CD4-positive, alpha-beta memory T cell (primary cell): ENCODE measurements around the gene THAP11. TPM values are rescaled to one million over a fixed set of nuclear protein-coding genes. Genes with fewer than 3 reads are reported as not detected.

Experiments used
- CTCF ChIA-PET: fragments of 350-600 bp; sonication (Branson Sonifier 250); formaldehyde crosslinking; loops from one replicate; lab custom pipeline; 2021; ENCODE audit warnings: inconsistent platforms; ENCODE audit not compliant: partially characterized antibody; lab: Charles Lee
- POLR2A ChIA-PET: fragments of 350-600 bp; sonication (Branson Sonifier 250); formaldehyde crosslinking; loops from one replicate; lab custom pipeline; 2021; ENCODE audit not compliant: partially characterized antibody; lab: Charles Lee
- DNase-seq, 5 donors: peaks; one replicate each; pipeline versions ENCODE4 v3.0.0 to v3.0.0-alpha.2; 2020 to 2022; ENCODE audit warnings: mixed read lengths in 1 of 5
- H3K27ac ChIP-seq: one replicate; pipeline ENCODE4 v1.7.0; 2013; ENCODE audit warnings: low read depth, low read length
- H3K27me3 ChIP-seq: 2 replicates; pipeline ENCODE4 v1.7.0; 2013; ENCODE audit warnings: mild to moderate bottlenecking, low read length, moderate library complexity; ENCODE audit not compliant: insufficient read depth
- H3K36me3 ChIP-seq: 2 replicates; pipeline ENCODE4 v1.7.0; 2013; ENCODE audit warnings: mild to moderate bottlenecking, low read length, moderate library complexity; ENCODE audit not compliant: insufficient read depth
- H3K4me1 ChIP-seq: 2 replicates; pipeline ENCODE4 v1.7.0; 2013; ENCODE audit warnings: mild to moderate bottlenecking, low read length, moderate library complexity; ENCODE audit not compliant: insufficient read depth
- H3K4me3 ChIP-seq, 2 donors: one replicate each; pipeline ENCODE4 v1.7.0; 2013; ENCODE audit warnings: low read length in 2 of 2, mild to moderate bottlenecking in 1 of 2
- H3K9me3 ChIP-seq, 2 donors: one replicate each; pipeline ENCODE4 v1.7.0; 2013; ENCODE audit warnings: low read length in 2 of 2, control low read depth in 1 of 2; ENCODE audit not compliant: control insufficient read depth in 1 of 2
- H3K27ac Mint-ChIP-seq, 7 donors: one replicate each; pipeline ENCODE4 v1.8.0; 2020 to 2021; ENCODE audit warnings: mixed read lengths in 7 of 7, mild to moderate bottlenecking in 6 of 7, inconsistent platforms in 3 of 7, moderate library complexity in 3 of 7
- H3K27me3 Mint-ChIP-seq, 2 donors: one replicate each; pipeline ENCODE4 v1.8.0; 2020 to 2021; ENCODE audit warnings: mixed read lengths in 2 of 2
- H3K36me3 Mint-ChIP-seq, 2 donors: one replicate each; pipeline ENCODE4 v1.8.0; 2020 to 2021; ENCODE audit warnings: mixed read lengths in 2 of 2, inconsistent platforms in 1 of 2, mild to moderate bottlenecking in 1 of 2
- H3K4me1 Mint-ChIP-seq, 4 donors: one replicate each; pipeline ENCODE4 v1.8.0; 2020 to 2021; ENCODE audit warnings: mixed read lengths in 4 of 4, mild to moderate bottlenecking in 1 of 4
- H3K4me3 Mint-ChIP-seq, 8 donors: one replicate each; pipeline ENCODE4 v1.8.0; 2020 to 2021; ENCODE audit warnings: mixed read lengths in 8 of 8, mild to moderate bottlenecking in 7 of 8, moderate library complexity in 6 of 8, inconsistent platforms in 3 of 8
- H3K9me3 Mint-ChIP-seq, 8 donors: one replicate each; pipeline ENCODE4 v1.8.0; 2020 to 2021; ENCODE audit warnings: mixed read lengths in 8 of 8, mild to moderate bottlenecking in 5 of 8, inconsistent platforms in 3 of 8, moderate library complexity in 1 of 8
- intact Hi-C: fragments of 100-400 bp; cut with micrococcal nuclease; formaldehyde crosslinking; loops from one replicate; pipeline ENCODE4 v1.15.1; 2023
- polyA plus RNA-seq, 2 donors: library from polyadenylated mRNA; unstranded; fragments of 300-500 nt; fragmentation: Illumina TruSeq; gene quantifications; one replicate each; pipeline ENCODE4 v1.2.3, GENCODE V29; 2021
- total RNA-seq, 2 experiments: library from RNA; stranded (reverse); gene quantifications; one replicate each; pipeline ENCODE4 v1.2.3, GENCODE V29; 2021

Gene THAP11
- total and polyA plus RNA-seq, 4 experiments from 2014 or later: 56.8 to 147 (median 94.4) TPM

GRCh38 chr16:67873435-67874370 is 31.6 kb downstream of the THAP11 start:
- peaks cover 19 to 65% of the 10 kb centered on the region in 2 donors for H3K36me3 Mint-ChIP-seq
- CTCF ChIA-PET: interaction anchor here (0.7 to 2.0 kb wide), 11 partner anchors 10 to 353 kb away, joined by 3 to 7 read pairs (median 3); no protein-coding TSS in a partner anchor

DNA sequence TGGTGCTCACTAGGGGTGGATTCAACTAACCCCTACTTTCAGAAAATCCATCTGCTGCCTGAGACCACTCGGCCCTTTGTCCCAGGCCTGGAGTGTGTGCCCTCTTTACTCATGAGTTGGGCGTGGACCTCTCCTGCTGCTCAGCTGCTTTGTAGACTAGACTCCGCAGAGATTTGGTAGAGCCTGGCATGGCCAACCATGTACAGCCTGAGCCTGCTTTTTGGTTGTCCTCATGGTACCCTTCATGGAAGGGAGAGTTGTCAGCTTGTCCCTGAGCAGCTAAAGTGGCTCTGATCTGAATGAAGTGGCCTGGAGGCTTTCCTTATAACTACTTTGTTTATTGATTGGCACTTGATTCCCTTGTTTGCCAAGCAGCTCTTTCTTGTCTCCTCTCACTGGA is 32.3 kb downstream of the THAP11 start:
- H3K27ac Mint-ChIP-seq: peak overlapping the region; percentile 82 to 96 (median 95)
- ChIA-PET POLR2A (interaction anchor here (1.6 to 3.7 kb wide), 4 partner anchors 9 to 61 kb away, joined by 5 to 29 read pairs (median 12); partner anchors contain the start of genes CENPT, NUTF2 and PSMB10), CTCF (interaction anchor here (1.1 to 2.0 kb wide), 4 partner anchors 9 to 202 kb away, joined by 3 to 7 read pairs (median 4); no protein-coding TSS in a partner anchor)
- H3K4me3 ChIP-seq: peak overlapping the region in 1 of 2 donors; percentile 90
- H3K9me3 ChIP-seq: no peaks in the 10 kb centered on the region
- no peaks in the 10 kb centered on the region for H3K27me3 Mint-ChIP-seq
- intact Hi-C loops: no loop called here
- peak overlapping the region; percentile 91 for H3K27ac ChIP-seq
- H3K4me1 ChIP-seq: peaks cover 36% of the 10 kb centered on the region
- H3K36me3 Mint-ChIP-seq: peaks cover 26 to 71% of the 10 kb centered on the region in 2 donors
- H3K9me3 Mint-ChIP-seq: peaks cover 0 to 1% (median 0%) of the 10 kb centered on the region in 8 donors
- peaks cover 25 to 43% (median 33%) of the 10 kb centered on the region in 4 donors for H3K4me1 Mint-ChIP-seq
- no peaks in the 10 kb centered on the region for H3K27me3 ChIP-seq
- H3K36me3 ChIP-seq: peaks cover 44% of the 10 kb centered on the region
- H3K4me3 Mint-ChIP-seq: peak overlapping the region; percentile 82 to 95 (median 94)
- no peak for DNase-seq

More at GRCh38 chr16:67873435-67874370, 31.6 kb downstream of the THAP11 start:
- no peaks in the 10 kb centered on the region for H3K27me3 Mint-ChIP-seq
- no peaks in the 10 kb centered on the region for H3K27me3 ChIP-seq
- peaks cover 37% of the 10 kb centered on the region for H3K36me3 ChIP-seq
- peak in 1 of 5 donors; percentile 13 for DNase-seq
- H3K27ac Mint-ChIP-seq: peak overlapping the region; percentile 82 to 96 (median 95)
- H3K9me3 Mint-ChIP-seq: peaks cover 0 to 1% (median 0%) of the 10 kb centered on the region in 8 donors
- POLR2A ChIA-PET: interaction anchor here (0.6 to 3.7 kb wide), 18 partner anchors 9 to 213 kb away, joined by 3 to 29 read pairs (median 4); partner anchors contain the start of genes ACD, CENPT, DDX28 and DUS2
- peak overlapping the region; percentile 82 to 95 (median 94) for H3K4me3 Mint-ChIP-seq
- peaks cover 36% of the 10 kb centered on the region for H3K4me1 ChIP-seq
- H3K4me3 ChIP-seq: peak overlapping the region; percentile 88 to 90
- intact Hi-C loops: no loop called here
- H3K27ac ChIP-seq: peak overlapping the region; percentile 91
- H3K4me1 Mint-ChIP-seq: peaks cover 25 to 43% (median 33%) of the 10 kb centered on the region in 4 donors
- H3K9me3 ChIP-seq: no peaks in the 10 kb centered on the region

GRCh38 chr16:67877064-67877463 is 34.9 kb downstream of the THAP11 start:
- peaks cover 0 to 4% (median 0%) of the 10 kb centered on the region in 8 donors for H3K9me3 Mint-ChIP-seq
- peaks cover 25 to 35% (median 31%) of the 10 kb centered on the region in 4 donors for H3K4me1 Mint-ChIP-seq
- H3K4me1 ChIP-seq: peaks cover 36% of the 10 kb centered on the region
- no peak overlapping the region for H3K4me3 ChIP-seq
- no peaks in the 10 kb centered on the region for H3K27me3 Mint-ChIP-seq
- peak overlapping the region in 1 of 8 donors; percentile 44 for H3K4me3 Mint-ChIP-seq
- no peak for DNase-seq
- no peak overlapping the region for H3K27ac Mint-ChIP-seq
- POLR2A ChIA-PET: interaction anchor here (1.1 kb wide), 1 partner anchor 32 kb away, joined by 3 read pairs; no protein-coding TSS in a partner anchor
- H3K27ac ChIP-seq: no peak overlapping the region
- H3K9me3 ChIP-seq: no peaks in the 10 kb centered on the region
- H3K36me3 Mint-ChIP-seq: peaks cover 33 to 81% of the 10 kb centered on the region in 2 donors
- no peaks in the 10 kb centered on the region for H3K27me3 ChIP-seq
- peaks cover 62% of the 10 kb centered on the region for H3K36me3 ChIP-seq
- CTCF ChIA-PET: interaction anchor here (0.5 to 1.4 kb wide), 3 partner anchors 61 to 385 kb away, joined by 3 read pairs; no protein-coding TSS in a partner anchor
- intact Hi-C loops: no loop called here

DNA sequence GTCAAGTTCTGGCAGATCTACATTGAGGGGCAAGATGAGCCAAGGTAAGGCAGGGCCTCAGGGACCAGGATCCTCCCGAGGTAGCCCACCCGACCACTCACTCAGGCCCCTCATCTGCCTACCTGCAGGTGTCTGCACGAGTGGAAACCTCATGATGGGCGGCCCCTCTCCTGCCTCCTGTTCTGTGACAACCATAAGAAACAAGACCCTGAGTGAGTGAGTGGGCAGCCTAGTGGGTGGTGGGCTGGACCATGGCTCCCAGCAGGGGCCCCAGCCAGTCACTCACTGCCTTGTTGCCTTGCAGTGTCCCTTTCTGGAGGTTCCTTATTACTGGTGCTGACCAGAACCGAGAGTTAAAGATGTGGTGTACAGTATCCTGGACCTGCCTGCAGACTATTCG is 36.1 kb downstream of the THAP11 start:
- H3K27ac Mint-ChIP-seq: no peak overlapping the region
- Histone ChIP-seq H3K4me1 (peaks cover 30% of the 10 kb centered on the region), H3K27ac (no peak overlapping the region), H3K27me3 (no peaks in the 10 kb centered on the region), H3K9me3 (no peaks in the 10 kb centered on the region), H3K4me3 (no peak overlapping the region), H3K36me3 (peaks cover 73% of the 10 kb centered on the region)
- H3K4me1 Mint-ChIP-seq: peaks cover 20 to 28% (median 25%) of the 10 kb centered on the region in 4 donors
- DNase-seq: no peak
- H3K9me3 Mint-ChIP-seq: peaks cover 0 to 4% (median 0%) of the 10 kb centered on the region in 8 donors
- CTCF ChIA-PET: interaction anchor here (0.8 to 2.4 kb wide), 8 partner anchors 9 to 357 kb away, joined by 3 to 11 read pairs (median 4); no protein-coding TSS in a partner anchor
- H3K36me3 Mint-ChIP-seq: peaks cover 35 to 84% of the 10 kb centered on the region in 2 donors
- intact Hi-C loops: no loop called here
- no peak overlapping the region for H3K4me3 Mint-ChIP-seq
- POLR2A ChIA-PET: interaction anchor here (0.9 to 1.1 kb wide), 2 partner anchors 33 to 144 kb away, joined by 3 read pairs; no protein-coding TSS in a partner anchor
- no peaks in the 10 kb centered on the region for H3K27me3 Mint-ChIP-seq

- Histone ChIP-seq H3K4me1 (peaks cover 26% of the 10 kb centered on the region), H3K27ac (no peak overlapping the region), H3K4me3 (no peak overlapping the region), H3K27me3 (no peaks in the 10 kb centered on the region), H3K9me3 (no peaks in the 10 kb centered on the region), H3K36me3 (peaks cover 79% of the 10 kb centered on the region)
- Mint-ChIP-seq H3K27me3 (no peaks in the 10 kb centered on the region), H3K4me1 (peaks cover 19 to 24% (median 21%) of the 10 kb centered on the region in 4 donors), H3K36me3 (peaks cover 41 to 84% of the 10 kb centered on the region in 2 donors), H3K9me3 (peaks cover 0 to 4% (median 0%) of the 10 kb centered on the region in 8 donors), H3K27ac (no peak overlapping the region), H3K4me3 (no peak overlapping the region)
- ChIA-PET CTCF (interaction anchor here (0.9 to 2.4 kb wide), 6 partner anchors 11 to 357 kb away, joined by 3 to 11 read pairs (median 4); no protein-coding TSS in a partner anchor), POLR2A (interaction anchor here (0.6 to 0.9 kb wide), 3 partner anchors 12 to 144 kb away, joined by 3 to 4 read pairs (median 3); partner anchors contain the start of gene PSKH1)
- DNase-seq: no peak
- intact Hi-C loops: no loop called here
These were observed 36.7 kb downstream of the THAP11 start for GRCh38 chr16:67878846-67879245.

- H3K36me3 Mint-ChIP-seq: peaks cover 41 to 83% of the 10 kb centered on the region in 2 donors
- H3K27ac Mint-ChIP-seq: peak overlapping the region in 2 of 7 donors; percentile 21 to 48
These were observed 37.3 kb downstream of the THAP11 start for GRCh38 chr16:67879462-67879861.

More at GRCh38 chr16:67879462-67879861, 37.3 kb downstream of the THAP11 start:
- Histone ChIP-seq H3K9me3 (no peaks in the 10 kb centered on the region), H3K27ac (no peak overlapping the region), H3K4me1 (peaks cover 20% of the 10 kb centered on the region), H3K36me3 (peaks cover 86% of the 10 kb centered on the region), H3K27me3 (no peaks in the 10 kb centered on the region), H3K4me3 (no peak overlapping the region)
- Mint-ChIP-seq H3K9me3 (peaks cover 0 to 4% (median 0%) of the 10 kb centered on the region in 8 donors), H3K4me1 (peaks cover 13 to 18% (median 15%) of the 10 kb centered on the region in 4 donors), H3K4me3 (no peak overlapping the region), H3K27me3 (no peaks in the 10 kb centered on the region)
- ChIA-PET POLR2A (interaction anchor here (0.6 to 0.8 kb wide), 2 partner anchors 13 kb away, joined by 3 to 4 read pairs; partner anchors contain the start of gene PSKH1), CTCF (interaction anchor here (1.6 to 2.4 kb wide), 4 partner anchors 45 to 358 kb away, joined by 4 to 11 read pairs (median 6); no protein-coding TSS in a partner anchor)
- intact Hi-C loops: no loop called here
- no peak for DNase-seq
